Testis (tissue), 3 donors: ENCODE results near the gene IFFO2. TPM values are rescaled to one million over a fixed set of nuclear protein-coding genes. Genes with fewer than 3 reads are reported as not detected.

ENCODE experiments used
- DNase-seq: peaks from one replicate; pipeline ENCODE4 v3.0.0-alpha.2; 2019
- H3K27ac ChIP-seq, 2 donors: fragments of 200-600 bp; sonication (generic); one replicate each; pipeline ENCODE4 v1.5.1; 2019
- H3K27me3 ChIP-seq: fragments of 200-600 bp; sonication (generic); one replicate; pipeline ENCODE4 v1.5.1; 2019
- H3K36me3 ChIP-seq: fragments of 200-600 bp; sonication (generic); one replicate; pipeline ENCODE4 v1.5.1; 2017; ENCODE audit warnings: low read depth; ENCODE audit errors: missing control alignments
- H3K4me1 ChIP-seq: fragments of 200-600 bp; sonication (generic); one replicate; pipeline ENCODE4 v1.5.1; 2019
- H3K4me3 ChIP-seq, 2 donors: fragments of 200-600 bp; sonication (generic); one replicate each; pipeline ENCODE4 v1.5.1; 2017 to 2019
- H3K9me3 ChIP-seq: fragments of 200-600 bp; sonication (generic); one replicate; pipeline ENCODE4 v1.5.1; 2017
- CTCF ChIP-seq, 3 experiments: fragments of 450-650 bp in 2 of 3; fragments of 200-600 bp in 1 of 3; sonication (generic) in 1 of 3; IDR thresholded peaks; one replicate each; pipeline ENCODE4 v1.5.1; 2016 to 2019; ENCODE audit warnings: antibody characterized with exemption in 3 of 3, mild to moderate bottlenecking in 2 of 3, moderate library complexity in 1 of 3
- POLR2A ChIP-seq: fragments of 450-650 bp; IDR thresholded peaks from one replicate; pipeline ENCODE4 v1.6.1; 2017; ENCODE audit warnings: antibody characterized with exemption, mild to moderate bottlenecking, moderate library complexity
- WGBS, 2 donors: methylation state at CpG; one replicate each; pipeline ENCODE4 v1.1.5; 2018; 5-methylcytosine and 5-hydroxymethylcytosine counted together
- intact Hi-C: fragments of 100-400 bp; cut with DNase I; formaldehyde crosslinking; loops from one replicate; pipeline ENCODE4 v1.15.1; 2023; ENCODE audit warnings: low total_unique reads
- polyA plus RNA-seq: library from polyadenylated mRNA; stranded (reverse); fragments of 350-450 nt; fragmentation: Illumina TruSeq; extraction: RNeasy Lipid Tissue Mini Kit (QIAGEN cat#74804); gene quantifications from one replicate; pipeline ENCODE4 v1.2.3, GENCODE V29; 2014; ENCODE audit warnings: low read depth, low replicate concordance; ENCODE audit not compliant: insufficient read depth
- total RNA-seq, 2 donors: library from RNA; depleted of rRNA; stranded (reverse); fragments of >200 nt; gene quantifications; one replicate each; pipeline ENCODE4 v1.2.3, GENCODE V29; 2016

IFFO2 gene
- total and polyA plus RNA-seq, 3 donors from 2014 or later = 5.0 to 8.5 (median 5.6) TPM

DNA sequence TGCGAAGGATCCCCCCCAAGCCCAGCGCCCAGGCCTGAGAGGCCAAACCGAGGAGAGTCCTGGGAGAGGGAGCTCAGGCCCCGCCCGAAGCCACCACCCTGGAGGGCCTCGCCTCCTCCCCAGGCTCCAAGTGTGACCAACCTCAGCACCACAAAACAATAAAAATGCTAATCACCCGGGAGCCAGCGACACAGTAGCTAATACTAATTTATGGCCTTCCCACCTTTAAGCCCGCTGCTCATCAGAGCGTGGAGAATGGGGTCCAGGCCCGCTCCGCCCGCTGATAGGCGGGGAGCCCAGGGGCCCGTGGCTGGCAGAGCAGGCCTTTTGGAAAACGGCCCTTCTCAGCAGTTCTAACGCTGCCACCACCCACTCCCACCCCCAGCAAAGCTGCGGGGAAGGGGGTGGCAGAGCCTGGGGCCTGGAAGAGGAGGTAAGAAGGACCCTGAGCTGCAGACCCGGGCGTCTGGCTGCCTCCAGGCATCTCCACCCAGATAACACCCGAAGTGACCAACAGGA, 76.6 kb downstream of the IFFO2 start:
- 77 to 92% methylated on average over 15 to 21 of the region's 21 CpGs for WGBS, 2 donors
- H3K4me3 ChIP-seq = no peak overlapping the region
- H3K27ac ChIP-seq = no peak overlapping the region
- H3K4me1 ChIP-seq = peaks cover 9% of the 10 kb centered on the region
- H3K36me3 ChIP-seq = no peaks in the 10 kb centered on the region
- H3K27me3 ChIP-seq = no peaks in the 10 kb centered on the region
- H3K9me3 ChIP-seq = no peaks in the 10 kb centered on the region
- intact Hi-C loops = loop anchor here (5.0 kb wide), 1 partner anchor 283 kb away; no protein-coding TSS in a partner anchor
- TF ChIP-seq CTCF (IDR thresholded peaks at IDR 0.05) = no peak
- TF ChIP-seq POLR2A = no peak
- DNase-seq = no peak

GRCh38 chr1:18879215-18879790, 77.2 kb downstream of the IFFO2 start:
- WGBS, 2 donors = 87% methylated on average over 11 to 12 of the region's 12 CpGs
- no peaks in the 10 kb centered on the region for H3K9me3 ChIP-seq
- no peaks in the 10 kb centered on the region for H3K27me3 ChIP-seq
- TF ChIP-seq POLR2A (no peak), CTCF (IDR thresholded peaks at IDR 0.05) (no peak)
- no peaks in the 10 kb centered on the region for H3K36me3 ChIP-seq
- H3K27ac ChIP-seq = no peak overlapping the region
- no peak overlapping the region for H3K4me3 ChIP-seq
- intact Hi-C loops = loop anchor here (5.0 kb wide), 1 partner anchor 282 kb away; no protein-coding TSS in a partner anchor
- H3K4me1 ChIP-seq = peaks cover 8% of the 10 kb centered on the region
- DNase-seq = no peak

DNA sequence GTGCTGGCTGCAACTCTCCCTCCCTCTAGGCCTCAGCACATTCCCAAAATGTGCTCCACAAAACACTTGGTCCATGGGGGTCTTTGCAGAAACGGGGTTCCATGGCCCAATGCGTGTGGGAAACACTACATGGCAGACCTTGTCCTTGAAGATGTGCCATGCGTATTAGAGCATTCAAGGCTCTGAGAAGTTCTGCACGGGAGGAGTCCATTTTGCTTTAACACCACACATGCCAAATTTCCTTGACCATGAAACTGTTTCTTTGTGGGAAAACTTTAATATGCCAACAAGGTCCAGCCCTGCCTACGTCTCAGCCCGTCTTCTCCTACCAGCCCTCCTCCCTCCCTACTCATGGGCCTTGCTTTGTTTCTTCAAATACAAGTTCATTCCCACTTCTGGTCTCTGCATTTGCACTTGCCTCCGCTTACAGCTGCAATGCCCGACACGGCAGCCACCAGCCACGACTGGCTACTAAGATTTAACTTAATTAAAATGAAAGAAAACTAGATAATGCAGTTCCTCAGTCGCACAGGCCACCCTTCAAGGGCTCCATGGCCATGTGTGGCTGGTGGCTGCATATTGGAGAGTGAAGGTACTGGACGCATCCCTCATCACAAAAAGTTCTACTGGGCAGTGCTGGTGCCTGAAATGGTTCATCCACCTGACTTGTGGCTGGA, 77.8 kb downstream of the IFFO2 start:
- Histone ChIP-seq H3K27ac (no peak overlapping the region), H3K4me3 (no peak overlapping the region), H3K4me1 (peaks cover 2% of the 10 kb centered on the region), H3K36me3 (no peaks in the 10 kb centered on the region), H3K27me3 (no peaks in the 10 kb centered on the region), H3K9me3 (no peaks in the 10 kb centered on the region)
- TF ChIP-seq CTCF (IDR thresholded peaks at IDR 0.05) = no peak
- no peak for TF ChIP-seq POLR2A
- intact Hi-C loops = loop anchor here (5.0 kb wide), 1 partner anchor 281 kb away; no protein-coding TSS in a partner anchor
- 82% methylated on average over 12 of the region's 12 CpGs for WGBS, 2 donors
- no peak for DNase-seq

DNA sequence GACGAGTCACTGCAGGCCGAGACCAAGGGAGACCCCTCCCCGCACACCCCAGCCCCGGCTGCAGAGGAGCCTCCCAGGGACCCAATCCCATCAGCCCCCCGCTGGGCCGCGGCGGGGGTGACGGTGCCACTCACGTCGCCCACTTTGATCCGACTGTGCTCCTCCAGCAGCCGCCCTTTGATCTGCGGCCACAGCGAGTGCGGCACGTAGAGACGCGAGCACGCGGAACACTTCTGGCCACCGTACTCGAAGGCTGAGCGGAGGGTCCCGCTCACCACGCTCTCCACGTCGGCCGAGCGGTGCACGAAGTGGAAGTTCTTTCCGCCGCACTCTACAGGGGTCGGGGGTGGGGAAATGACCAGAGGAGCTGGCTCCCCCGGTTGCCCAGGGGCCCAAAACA, 79.2 kb downstream of the IFFO2 start:
- 61 to 73% methylated on average over 17 to 35 of the region's 35 CpGs for whole genome bisulfite sequencing, 2 donors
- Histone ChIP-seq H3K4me1 (no peaks in the 10 kb centered on the region), H3K27ac (no peak overlapping the region), H3K36me3 (no peaks in the 10 kb centered on the region), H3K4me3 (peak overlapping the region in 1 of 2 donors; percentile 9), H3K9me3 (no peaks in the 10 kb centered on the region), H3K27me3 (no peaks in the 10 kb centered on the region)
- TF ChIP-seq CTCF (IDR thresholded peaks at IDR 0.05) (no peak), POLR2A (no peak)
- no peak for DNase-seq
- intact Hi-C loops = loop anchor here (5.0 kb wide), 1 partner anchor 280 kb away; no protein-coding TSS in a partner anchor
